ENCODE measurements around the gene EEFSEC.

Gene EEFSEC

GRCh38 chr3:128241741-128242140, 88.5 kb downstream of the EEFSEC start:
- DNase-seq (ENCODE audit: low read depth in 2 of 3, low spot score in 1 of 3), result no peak

GRCh38 chr3:128242818-128243601, 89.7 kb downstream of the EEFSEC start:
- DNase-seq (ENCODE audit: low read depth in 2 of 3, low spot score in 1 of 3), result no peak

- no peak for DNase-seq (ENCODE audit: low read depth in 2 of 3, low spot score in 1 of 3)
Observed at GRCh38 chr3:128243602-128244504, 90.6 kb downstream of the EEFSEC start.

- no peak for DNase-seq (ENCODE audit: low read depth in 2 of 3, low spot score in 1 of 3)
Observed at GRCh38 chr3:128245460-128245859, 92.2 kb downstream of the EEFSEC start.

DNA sequence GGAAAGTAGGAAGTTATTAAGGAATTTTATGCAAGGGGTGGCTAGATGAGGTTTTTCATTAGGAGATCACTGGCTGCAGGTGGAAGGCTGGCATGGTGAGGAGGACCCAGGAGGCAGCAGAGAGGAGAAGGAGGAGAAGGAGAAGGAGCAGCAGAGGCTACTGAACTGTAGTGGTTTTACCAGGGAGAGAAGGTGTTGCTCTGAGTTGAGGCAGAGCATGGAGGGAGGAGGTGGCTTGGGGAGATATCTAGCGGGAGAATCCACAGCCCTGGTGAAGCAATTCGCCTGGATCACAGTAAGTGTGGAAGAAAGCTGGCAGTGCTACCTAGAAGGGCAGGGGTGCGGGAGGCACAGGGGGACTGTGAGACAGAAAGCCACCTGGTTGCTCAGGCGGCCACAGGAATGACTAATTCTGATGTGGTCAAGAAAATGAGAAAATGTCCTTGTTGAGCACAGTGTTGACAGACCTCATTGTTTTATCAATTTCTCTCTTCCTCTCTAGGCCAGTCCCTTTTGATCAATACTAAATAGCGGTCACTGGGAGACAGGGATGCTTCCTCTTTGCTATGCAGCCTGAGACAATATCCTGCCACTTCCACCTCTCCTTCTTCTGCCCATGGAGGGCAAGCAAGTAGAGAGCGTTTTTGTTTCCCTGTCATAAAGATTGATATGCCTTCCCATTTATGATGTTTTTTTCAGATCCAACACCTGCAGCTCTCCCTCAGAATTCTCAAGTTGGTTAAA, 94.6 kb downstream of the EEFSEC start:
- no peak for DNase-seq (ENCODE audit: low read depth in 2 of 3, low spot score in 1 of 3)

- DNase-seq (ENCODE audit: low read depth in 2 of 3, low spot score in 1 of 3), result no peak
Observed at GRCh38 chr3:128252083-128252482, 98.8 kb downstream of the EEFSEC start.

DNA sequence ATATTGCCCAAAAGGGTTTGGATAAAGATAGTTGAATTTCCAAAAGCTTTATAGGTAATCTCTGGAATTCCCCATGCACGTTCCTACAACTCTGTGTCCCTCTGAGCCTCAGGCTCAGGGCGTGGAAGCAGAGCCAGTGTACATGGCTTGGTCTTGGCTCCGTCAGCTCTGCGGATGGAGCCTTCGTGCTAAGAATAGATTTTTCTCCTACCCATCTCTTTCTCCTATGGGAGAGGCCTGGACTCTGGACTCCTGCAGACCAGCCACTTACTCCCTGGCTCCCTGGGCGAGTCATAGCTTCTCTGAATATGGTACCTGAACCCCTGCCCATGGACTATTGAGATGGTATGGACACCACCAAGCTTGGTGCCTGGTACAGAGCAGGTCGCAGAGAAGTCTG, 99.9 kb downstream of the EEFSEC start:
- no peak for DNase-seq (ENCODE audit: low read depth in 2 of 3, low spot score in 1 of 3)

- DNase-seq (ENCODE audit: low read depth in 2 of 3, low spot score in 1 of 3), result no peak
Observed at GRCh38 chr3:128254066-128254590, 100.8 kb downstream of the EEFSEC start.

DNA sequence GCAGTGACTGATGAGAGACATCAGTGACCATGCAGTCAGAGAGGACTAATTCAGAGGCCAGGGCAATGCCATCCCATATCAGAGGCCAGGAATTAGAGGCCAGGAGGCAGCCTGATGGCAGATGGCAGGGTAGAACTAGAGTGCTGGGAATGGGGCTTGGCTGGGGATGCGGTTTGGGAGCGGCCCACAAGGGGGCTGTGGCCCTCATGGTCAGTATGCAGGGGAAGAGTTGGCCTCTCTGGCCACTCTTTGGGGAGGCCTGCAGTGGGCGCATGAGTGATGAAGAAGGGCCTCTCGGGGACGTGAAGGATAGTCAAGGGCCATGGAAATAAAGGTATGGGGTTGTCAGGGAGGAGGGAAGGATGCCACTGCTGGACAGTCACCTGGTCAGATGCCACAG, 101.7 kb downstream of the EEFSEC start:
- DNase-seq (ENCODE audit: low read depth in 2 of 3, low spot score in 1 of 3), result no peak

DNA sequence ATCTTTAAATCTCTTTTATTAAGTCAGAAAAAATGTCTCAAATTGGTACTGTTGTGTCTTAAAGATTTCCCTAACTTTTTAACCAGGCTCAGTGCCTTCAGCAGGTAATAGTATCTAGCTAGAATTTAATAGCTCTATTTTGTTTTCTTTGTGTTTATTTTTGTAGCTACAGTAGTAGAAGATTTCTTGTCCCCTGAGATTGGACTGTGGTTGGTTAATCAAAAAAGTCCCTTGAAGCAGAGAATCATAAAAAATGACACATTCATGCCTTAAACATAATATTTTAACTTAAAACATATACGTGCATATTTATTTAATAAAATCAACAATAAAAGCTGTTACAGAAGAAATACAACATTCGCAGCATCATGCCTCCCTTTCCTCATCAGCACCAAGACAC, 102.8 kb downstream of the EEFSEC start:
- no peak for DNase-seq (ENCODE audit: low read depth in 2 of 3, low spot score in 1 of 3)

GRCh38 chr3:128257632-128258031, 104.4 kb downstream of the EEFSEC start:
- no peak for DNase-seq (ENCODE audit: low read depth in 2 of 3, low spot score in 1 of 3)

DNA sequence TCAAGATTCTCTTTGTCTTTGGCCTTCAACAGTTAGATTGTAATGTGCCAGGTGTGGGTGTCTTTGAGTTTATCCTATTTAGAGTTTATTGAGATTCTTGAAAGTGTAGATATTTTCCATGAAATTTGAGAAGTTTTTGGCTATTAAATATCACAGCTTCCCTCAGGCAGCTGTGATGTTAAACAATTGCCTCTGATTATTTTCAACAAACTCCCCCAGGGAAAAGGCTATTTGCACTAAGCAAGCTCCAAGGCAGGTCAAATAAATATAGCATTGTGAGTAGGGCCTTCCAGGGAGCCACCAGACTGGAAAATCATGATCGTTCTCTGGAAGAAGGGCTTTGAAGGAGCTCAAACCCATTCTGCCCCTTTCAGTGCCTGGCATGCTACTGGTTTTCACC, 107.0 kb downstream of the EEFSEC start:
- no peak for DNase-seq (ENCODE audit: low read depth in 2 of 3, low spot score in 1 of 3)

DNA sequence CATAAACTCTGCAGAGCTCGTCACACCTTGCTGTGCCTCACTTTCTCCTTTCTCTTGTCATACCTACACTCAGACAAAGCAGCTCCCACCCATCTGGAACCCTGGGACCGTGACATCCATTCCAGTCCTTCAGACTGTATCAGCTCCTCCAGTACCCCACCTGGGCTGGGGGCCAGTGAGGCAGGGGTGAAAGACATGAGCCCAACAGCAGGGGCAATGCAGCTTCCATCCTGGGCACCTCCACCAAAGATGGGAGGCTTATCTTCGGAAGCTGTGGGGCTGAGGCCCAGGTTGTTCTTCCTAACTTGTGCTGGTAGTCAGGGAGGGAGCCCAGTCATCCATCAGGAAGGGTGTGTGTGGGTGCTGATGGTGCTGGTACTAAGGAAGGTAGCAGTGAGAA, 109.2 kb downstream of the EEFSEC start:
- DNase-seq (ENCODE audit: low read depth in 2 of 3, low spot score in 1 of 3), result no peak

- DNase-seq (ENCODE audit: low read depth in 2 of 3, low spot score in 1 of 3), result no peak
Observed at GRCh38 chr3:128263118-128263517, 109.8 kb downstream of the EEFSEC start.

DNA sequence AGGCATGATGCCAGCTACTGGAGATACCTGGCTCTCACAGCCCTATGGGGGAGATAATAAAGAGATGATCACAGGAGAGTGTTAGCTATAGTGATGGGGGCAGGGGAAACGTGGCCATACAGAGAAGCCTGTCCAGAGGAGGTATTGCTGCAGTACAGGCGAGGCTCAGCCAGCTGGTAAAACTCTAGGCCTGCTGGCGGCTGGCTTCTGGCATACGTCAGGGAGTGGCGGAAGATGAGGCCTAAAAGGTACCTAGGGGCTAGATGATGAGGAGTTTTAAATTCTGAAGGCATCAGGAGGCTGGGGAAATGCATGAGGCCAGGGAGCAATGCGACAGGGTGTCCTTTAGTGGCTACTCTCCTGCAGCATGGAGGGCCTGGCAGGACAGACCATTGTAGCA, 110.7 kb downstream of the EEFSEC start:
- no peak for DNase-seq (ENCODE audit: low read depth in 2 of 3, low spot score in 1 of 3)

- DNase-seq (ENCODE audit: low read depth in 2 of 3, low spot score in 1 of 3), result no peak
Observed at GRCh38 chr3:128266453-128266852, 113.2 kb downstream of the EEFSEC start.

- DNase-seq (ENCODE audit: low read depth in 2 of 3, low spot score in 1 of 3), result no peak
Observed at GRCh38 chr3:128267541-128267940, 114.3 kb downstream of the EEFSEC start.

- DNase-seq (ENCODE audit: low read depth in 2 of 3, low spot score in 1 of 3), result no peak
Observed at GRCh38 chr3:128269006-128269775, 115.9 kb downstream of the EEFSEC start.

DNA sequence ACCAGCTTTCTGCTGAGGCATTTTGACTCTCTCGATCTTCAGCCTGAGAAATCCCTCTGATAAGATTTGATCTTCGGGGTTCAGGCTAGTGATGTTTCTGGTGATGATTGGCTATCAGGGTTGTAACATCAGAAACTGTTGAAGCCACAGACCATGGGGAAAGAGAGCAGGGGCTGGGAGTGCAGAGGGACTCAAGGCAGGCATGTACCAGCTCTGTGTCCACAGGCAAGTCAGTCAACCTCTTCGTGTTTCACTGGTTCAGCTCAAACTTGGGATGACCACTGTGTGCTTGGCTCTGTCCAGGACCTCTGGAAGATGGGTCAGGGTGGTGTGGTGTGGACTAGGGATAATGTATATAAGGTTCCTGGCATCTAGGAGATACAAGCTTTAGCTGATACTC, 116.5 kb downstream of the EEFSEC start:
- no peak for DNase-seq (ENCODE audit: low read depth in 2 of 3, low spot score in 1 of 3)
